Neural cell (in vitro differentiated cells): Measurements from ENCODE around the gene PSMA2.

ENCODE experiments used
- CTCF ChIP-seq: fragments of 450-650 bp; IDR thresholded peaks from 2 replicates; pipeline ENCODE4 v1.5.1; 2014; ENCODE audit warnings: antibody characterized with exemption, mild to moderate bottlenecking, moderate library complexity; ENCODE audit not compliant: poor library complexity, severe bottlenecking
- EZH2 ChIP-seq: fragments of 200-600, 300-800 bp; shearing (Covaris generic), sonication (generic); IDR thresholded peaks from 2 replicates; pipeline ENCODE4 v1.6.1; 2014; ENCODE audit warnings: antibody characterized with exemption, low read length, borderline replicate concordance, mild to moderate bottlenecking; ENCODE audit not compliant: insufficient read depth, poor library complexity, severe bottlenecking
- POLR2AphosphoS5 ChIP-seq: IDR thresholded peaks from 2 replicates; pipeline ENCODE4 v1.6.1; 2012
- REST ChIP-seq: IDR thresholded peaks from 2 replicates; pipeline ENCODE4 v1.6.1; 2012; ENCODE audit warnings: borderline replicate concordance
- TAF1 ChIP-seq: IDR thresholded peaks from 2 replicates; pipeline ENCODE4 v1.6.1; 2012; ENCODE audit warnings: low read depth

GRCh38 chr7:42950417-42950816, 18.4 kb upstream of the PSMA2 start:
- TF ChIP-seq TAF1, result no peak
- no peak for TF ChIP-seq CTCF
- no peak for TF ChIP-seq REST
- no peak for TF ChIP-seq EZH2
- TF ChIP-seq POLR2AphosphoS5, result no peak
